HG03095 (cell line): ENCODE data around the gene CAMKK2.
"Not testable (repeated sequence)": the region's sequence is repeated elsewhere in the genome, so short reads cannot be mapped to it uniquely, and the experiment has no call there.

Experiments used
- ATAC-seq: cut with Tn5 transposase; IDR thresholded peaks from one replicate; pipeline ENCODE4 v1.9.1; 2021; ENCODE audit warnings: moderate library complexity; ENCODE audit not compliant: unreplicated experiment

The CAMKK2 gene

GRCh38 chr12:121250359-121250758 is 46.1 kb downstream of the CAMKK2 start:
- ATAC-seq: no peak

GRCh38 chr12:121248622-121249021 is 47.9 kb downstream of the CAMKK2 start:
- peak; percentile 84 for ATAC-seq

DNA sequence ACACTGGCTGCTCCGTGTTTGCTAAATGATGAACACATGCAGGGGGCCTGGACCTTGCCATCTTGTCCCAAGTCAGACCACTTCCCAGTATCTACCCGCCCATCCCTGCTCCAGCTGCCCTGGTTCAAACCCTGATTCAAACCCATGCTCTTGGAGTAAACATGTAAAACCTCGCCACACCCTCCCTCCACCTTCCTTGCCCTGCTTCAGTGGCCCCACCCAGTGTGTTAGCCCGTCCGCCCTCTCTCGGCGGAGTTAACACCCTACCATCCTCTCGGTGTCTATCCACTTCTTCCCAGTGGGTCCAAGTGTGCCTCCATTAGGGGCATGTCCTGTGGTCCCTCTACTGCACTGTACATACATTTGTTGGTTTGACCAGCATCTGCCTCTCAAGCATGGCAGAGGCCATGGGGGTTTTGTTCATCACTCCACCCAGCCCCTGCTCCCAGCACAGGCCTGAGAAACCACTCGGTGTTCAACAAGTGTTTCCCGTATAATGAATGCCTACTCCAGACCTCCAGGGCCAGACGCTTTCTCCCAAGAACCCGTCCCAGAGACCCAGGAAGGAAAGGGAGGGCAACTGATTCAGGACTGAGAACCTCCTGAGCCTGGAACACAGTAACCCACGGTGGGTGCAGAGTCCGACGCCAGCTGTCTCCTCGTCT is 49.5 kb downstream of the CAMKK2 start:
- ATAC-seq: no peak

DNA sequence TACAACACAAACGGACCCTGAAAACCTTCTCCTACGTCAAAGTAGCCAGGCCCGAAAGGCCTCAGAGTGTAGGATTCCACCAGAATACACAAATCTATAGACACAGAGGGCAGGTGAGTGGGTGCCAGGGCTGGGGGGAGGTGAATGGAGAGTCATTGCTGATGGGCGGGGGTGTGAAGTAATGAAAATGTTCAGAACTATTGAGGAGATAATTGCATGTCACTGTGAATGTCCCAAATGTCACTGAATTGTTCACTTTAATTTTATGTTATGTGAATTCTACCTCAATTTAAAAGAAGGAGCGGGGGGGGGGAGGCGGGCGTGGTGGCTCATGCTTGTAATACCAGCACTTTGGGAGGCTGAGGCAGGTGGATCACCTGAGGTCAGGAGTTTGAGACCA is 50.6 kb downstream of the CAMKK2 start:
- ATAC-seq: no peak

- no peak for ATAC-seq
Measured at GRCh38 chr12:121245031-121245430, 51.5 kb downstream of the CAMKK2 start.

DNA sequence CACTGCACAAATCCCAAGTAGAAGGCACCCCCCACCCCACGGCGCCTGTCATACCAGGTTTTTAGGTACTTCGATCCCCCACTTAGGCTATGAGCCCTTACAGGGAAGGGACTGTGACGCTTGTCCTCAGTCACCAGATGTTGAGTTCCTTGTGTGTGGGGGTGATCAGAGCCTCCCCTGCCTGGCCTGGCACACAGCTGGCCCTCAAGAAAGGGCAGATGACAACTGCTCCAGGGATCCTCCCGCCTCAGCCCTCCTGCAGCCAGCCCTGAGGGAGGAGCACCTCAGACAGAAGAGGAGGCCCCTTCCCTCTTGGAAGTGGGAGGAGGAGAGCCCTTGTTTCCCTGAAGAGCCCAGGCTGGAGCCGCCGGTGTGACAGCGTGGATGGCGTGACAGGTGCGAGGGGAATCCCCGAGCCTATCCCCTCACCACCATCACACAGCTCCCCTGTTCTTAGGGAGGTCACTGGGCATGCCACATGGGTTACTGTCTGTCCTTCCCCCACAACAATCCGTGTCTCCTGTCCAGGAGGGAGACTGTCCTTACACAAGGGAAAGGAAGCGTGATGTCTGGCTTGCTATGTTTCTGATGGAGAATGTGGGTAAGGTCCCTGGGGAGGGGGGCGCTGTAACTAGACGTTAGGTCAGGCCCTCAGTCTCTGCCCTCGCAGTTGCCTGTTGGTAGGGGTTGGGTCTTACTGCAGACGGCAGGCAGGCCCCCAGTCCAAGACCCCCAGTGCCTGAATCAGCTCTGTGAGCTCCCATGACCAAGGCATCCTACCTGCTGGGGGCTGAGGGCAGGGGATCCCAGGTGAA is 55.1 kb downstream of the CAMKK2 start:
- ATAC-seq: no peak

DNA sequence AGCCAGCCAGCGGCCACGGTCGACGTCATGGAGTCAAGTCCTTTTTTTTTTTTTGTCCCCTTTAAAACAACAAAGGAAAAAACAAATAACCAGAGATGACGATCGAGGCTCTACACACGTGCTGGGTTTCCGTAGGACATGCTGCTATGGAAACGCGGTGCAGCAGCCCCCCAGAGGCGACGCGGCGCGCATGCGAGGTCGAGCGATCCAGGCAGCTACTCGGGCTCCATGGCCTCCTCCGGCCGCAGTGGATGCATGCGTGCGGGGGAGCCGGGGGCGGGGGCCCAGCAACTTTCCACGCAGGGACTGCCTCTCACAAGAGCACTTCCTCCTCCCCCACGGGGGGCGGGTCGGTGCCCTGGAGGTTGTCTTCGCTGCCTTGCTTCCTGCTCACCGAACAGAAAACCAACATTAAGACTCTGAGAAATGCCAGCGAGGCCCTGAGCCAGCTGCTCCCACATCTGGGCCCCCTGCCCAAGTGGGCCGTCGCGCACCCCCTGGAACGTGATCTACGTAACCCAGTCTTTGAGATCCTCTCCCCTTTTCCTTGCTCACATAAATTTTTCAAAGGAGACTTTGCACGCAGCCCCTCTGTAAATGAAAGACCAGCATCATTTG is 55.9 kb downstream of the CAMKK2 start:
- no peak for ATAC-seq

GRCh38 chr12:121240062-121240420 is 56.5 kb downstream of the CAMKK2 start:
- no peak for ATAC-seq

GRCh38 chr12:121239351-121240061 is 57.0 kb downstream of the CAMKK2 start:
- no peak for ATAC-seq

DNA sequence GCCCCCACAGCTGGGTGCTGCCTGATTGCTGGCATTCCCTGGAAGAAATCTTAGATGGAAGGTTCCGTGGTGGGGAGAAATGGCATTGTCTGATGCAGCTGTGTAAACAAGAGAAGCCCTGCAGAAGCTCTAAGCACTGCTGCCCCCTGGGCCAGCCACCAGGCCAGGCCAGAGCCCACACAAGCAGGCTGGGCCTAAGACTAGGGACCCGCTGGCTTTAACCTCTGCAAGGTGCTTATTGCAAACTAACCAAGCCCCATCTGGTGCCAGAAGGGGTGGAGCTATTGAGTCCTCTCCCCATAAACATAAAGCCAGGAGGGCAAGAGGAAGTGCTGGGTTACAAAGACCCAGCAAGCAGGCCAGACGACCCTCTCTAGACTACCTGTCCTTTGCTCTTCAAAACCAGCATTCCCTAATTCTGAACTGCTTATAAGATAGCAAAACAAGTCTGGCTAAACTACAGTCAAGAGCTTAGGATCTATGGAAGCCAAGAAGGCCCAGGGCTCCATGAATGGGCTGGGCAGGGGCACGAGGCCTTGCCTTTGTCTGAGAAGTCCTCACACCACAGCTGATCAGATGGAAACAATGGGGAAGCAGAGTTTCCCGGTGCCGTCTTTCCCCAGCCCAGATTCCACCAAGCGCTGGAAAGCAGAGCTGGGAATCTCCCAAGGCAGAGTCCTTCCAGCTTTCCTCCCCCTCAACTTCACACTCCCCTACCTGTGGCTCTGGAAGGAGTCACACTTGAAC is 57.7 kb downstream of the CAMKK2 start:
- ATAC-seq: no peak

DNA sequence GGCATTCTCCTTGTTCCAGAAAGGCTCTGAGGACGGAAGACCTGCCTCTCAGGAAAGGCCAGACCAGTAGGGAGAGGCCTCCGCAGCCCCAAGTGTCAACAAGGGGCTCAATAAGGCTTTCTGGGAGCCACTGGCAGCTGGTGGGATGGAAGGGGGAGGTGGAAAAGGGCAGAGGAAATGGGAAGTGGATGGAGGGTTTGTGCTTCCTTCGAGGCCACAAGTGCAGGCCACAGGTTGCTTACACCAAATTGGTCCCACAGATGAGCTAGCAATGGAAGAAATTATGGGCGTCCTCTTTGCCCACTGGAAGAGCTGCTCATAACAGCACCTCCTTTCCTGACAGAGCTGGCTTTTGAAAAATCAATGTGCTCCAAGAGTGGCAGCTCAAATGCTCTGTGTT is 58.4 kb downstream of the CAMKK2 start:
- no peak for ATAC-seq

- ATAC-seq: no peak
Measured at GRCh38 chr12:121237415-121237814, 59.1 kb downstream of the CAMKK2 start.

DNA sequence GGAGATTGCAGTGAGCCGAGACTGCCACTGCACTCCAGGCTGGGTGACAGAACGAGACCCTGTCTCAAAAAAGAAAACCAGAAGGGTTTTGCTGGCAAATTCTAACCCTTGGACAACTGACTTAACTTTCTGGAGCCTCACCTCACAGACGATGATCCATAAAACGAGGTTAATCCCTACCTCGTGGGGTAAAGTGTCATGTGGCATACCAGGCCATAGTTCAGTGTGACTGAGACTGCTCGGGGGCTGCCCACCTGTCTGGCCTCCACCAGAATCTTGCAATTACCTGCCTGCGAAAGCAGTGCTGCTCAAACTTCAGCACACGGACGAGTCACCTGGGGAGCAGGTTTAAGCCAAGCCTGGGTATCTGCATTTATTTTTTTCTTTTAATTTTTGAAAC is 59.7 kb downstream of the CAMKK2 start:
- ATAC-seq: no peak

DNA sequence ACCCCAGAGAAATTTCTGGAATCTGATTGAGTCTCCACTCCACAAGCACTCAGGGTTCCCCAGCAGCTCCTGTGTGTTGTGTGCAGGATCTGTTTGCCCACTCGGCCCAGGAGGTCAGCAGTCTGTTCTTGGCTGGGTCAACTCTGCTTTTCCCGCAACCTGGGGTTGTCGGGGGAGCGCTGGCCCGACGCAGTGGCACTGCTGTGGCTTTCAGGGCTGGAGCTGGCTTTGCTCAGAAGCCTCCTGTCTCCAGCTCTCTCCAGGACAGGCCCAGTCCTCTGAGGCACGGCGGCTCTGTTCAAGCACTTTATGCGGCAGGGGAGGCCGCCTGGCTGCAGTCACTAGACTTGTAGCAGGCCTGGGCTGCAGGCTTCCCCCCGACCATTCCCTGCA is 62.9 kb downstream of the CAMKK2 start:
- ATAC-seq: no peak

GRCh38 chr12:121232977-121233627 is 63.4 kb downstream of the CAMKK2 start:
- no peak for ATAC-seq

- no peak for ATAC-seq
Measured at GRCh38 chr12:121232163-121232562, 64.3 kb downstream of the CAMKK2 start.

GRCh38 chr12:121230538-121230907 is 66.0 kb downstream of the CAMKK2 start:
- no peak for ATAC-seq

DNA sequence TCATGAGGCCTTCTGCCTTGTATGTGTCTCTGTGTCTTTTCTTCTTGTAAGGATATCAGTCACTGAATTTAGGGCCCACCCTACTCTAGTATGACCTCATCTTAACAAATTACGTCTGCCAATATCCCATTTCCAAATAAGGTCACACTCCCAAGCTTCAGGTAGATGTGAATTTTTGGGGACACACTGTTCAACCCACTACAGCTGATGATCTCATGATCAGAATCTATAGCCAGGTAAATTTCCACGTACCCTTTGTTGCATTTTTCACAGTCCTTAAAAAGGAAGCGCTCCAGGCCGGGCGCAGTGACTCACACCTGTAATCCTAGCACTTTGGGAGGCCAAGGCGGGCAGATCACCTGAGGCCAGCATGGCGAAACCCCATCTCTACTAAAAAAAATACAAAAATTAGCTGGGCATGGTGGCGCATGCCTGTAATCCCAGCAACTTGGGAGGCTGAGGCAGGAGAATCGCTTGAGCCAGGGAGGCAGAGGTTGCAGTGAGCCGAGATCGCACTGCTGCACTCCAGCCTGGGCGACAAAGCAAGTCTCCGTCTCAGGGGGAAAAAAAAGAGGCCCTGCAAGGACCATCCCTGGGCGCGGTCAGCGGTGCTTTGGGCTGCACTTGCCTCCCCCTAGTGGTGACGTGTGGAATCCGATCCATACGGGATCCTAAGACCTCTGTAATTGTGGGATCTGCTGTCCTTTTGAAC is 66.5 kb downstream of the CAMKK2 start:
- ATAC-seq: not testable (repeated sequence)

DNA sequence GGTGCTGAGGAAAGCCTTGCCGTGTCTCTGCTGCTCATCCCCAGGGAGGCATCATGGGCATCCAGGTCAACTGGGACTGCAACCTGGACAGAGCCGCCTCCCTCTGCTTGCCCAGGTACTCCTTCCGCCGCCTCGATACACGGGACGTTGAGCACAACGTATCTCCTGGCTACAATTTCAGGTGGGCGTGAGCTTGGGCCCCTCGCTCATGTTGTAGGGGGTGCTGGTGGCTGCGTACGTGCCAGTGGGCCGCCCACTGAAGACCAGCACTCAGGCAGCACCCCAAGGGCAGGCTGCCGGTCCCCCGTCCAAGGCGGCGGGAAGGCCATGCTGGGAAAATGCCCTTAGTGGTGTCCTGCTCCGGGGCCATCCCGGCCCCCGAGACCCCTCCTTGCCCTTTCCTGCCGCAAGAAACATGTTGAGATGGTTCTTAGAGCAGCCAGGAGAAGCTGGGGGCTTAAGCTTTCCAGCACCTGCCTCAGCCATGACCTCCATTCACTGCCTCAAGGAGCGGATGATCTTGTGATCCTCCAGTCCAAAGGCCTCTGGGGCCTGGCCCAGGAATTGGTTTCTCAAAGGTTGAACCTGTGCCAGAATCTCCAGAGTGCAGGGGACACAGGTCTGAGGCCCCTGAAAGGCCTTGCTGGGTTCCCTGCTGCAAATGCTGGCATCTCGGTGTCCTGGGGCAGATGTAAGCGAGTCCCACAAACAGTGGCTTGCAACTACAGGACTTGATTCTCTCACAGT is 67.4 kb downstream of the CAMKK2 start:
- no peak for ATAC-seq
